A673 (cell line): Measurements from ENCODE around the gene SHLD1.

Source experiments
- EZH2 ChIP-seq: fragments of 200-600 bp; sonication (generic); IDR thresholded peaks from 2 replicates; pipeline ENCODE4 v1.6.1; 2017; ENCODE audit warnings: borderline replicate concordance, low read depth, mild to moderate bottlenecking, mixed read lengths, antibody characterized with exemption, low read length; ENCODE audit not compliant: poor library complexity, severe bottlenecking
- TF ChIP-seq, protein P1 (sequence below): fragments of 300-800, 200-600 bp; sonication (generic); conservative IDR thresholded peaks from 2 replicates; pipeline ENCODE4 v1.5.1; 2017; ENCODE audit warnings: low read depth, mild to moderate bottlenecking, antibody characterized with exemption, low read length, moderate library complexity, mixed read lengths

DNA sequence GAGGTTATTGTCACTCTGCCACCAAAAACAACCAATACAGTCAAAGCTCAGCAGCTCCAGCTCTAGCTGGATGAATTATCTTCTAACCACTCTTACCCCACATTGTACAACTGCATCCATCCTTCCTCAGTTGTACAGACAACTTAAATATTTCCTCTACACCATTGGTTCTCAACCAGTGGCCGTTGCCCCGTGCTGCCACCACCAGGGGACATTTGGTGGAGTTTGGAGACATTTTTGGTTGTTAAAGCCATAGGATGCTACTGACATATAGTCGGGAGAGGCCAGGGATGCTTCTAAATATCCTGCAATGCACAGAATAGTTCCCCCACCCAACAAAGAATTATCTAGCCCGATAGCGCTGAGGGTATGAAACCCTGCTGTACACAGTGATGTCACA is 59.3 kb downstream of the SHLD1 start:
- TF ChIP-seq, protein P1, sequence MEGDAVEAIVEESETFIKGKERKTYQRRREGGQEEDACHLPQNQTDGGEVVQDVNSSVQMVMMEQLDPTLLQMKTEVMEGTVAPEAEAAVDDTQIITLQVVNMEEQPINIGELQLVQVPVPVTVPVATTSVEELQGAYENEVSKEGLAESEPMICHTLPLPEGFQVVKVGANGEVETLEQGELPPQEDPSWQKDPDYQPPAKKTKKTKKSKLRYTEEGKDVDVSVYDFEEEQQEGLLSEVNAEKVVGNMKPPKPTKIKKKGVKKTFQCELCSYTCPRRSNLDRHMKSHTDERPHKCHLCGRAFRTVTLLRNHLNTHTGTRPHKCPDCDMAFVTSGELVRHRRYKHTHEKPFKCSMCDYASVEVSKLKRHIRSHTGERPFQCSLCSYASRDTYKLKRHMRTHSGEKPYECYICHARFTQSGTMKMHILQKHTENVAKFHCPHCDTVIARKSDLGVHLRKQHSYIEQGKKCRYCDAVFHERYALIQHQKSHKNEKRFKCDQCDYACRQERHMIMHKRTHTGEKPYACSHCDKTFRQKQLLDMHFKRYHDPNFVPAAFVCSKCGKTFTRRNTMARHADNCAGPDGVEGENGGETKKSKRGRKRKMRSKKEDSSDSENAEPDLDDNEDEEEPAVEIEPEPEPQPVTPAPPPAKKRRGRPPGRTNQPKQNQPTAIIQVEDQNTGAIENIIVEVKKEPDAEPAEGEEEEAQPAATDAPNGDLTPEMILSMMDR, result no peak
- TF ChIP-seq EZH2, result no peak
